Upper lobe of left lung (tissue), 4 donors: ENCODE results near the gene UBL7.

Source experiments
- POLR2AphosphoS5 ChIP-seq, 2 donors: sonication (generic); formaldehyde crosslinking; IDR thresholded peaks; one replicate each; pipeline ENCODE4 v1.5.1; 2017; ENCODE audit warnings: antibody characterized with exemption in 2 of 2
- TF ChIP-seq, protein P1 (sequence below), 6 experiments: fragments of 450-650 bp in 4 of 6; fragments of 200-600 bp in 2 of 6; sonication (generic) in 2 of 6; IDR thresholded peaks; one replicate each; pipeline ENCODE4 v1.5.1; 2016 to 2019; ENCODE audit warnings: antibody characterized with exemption in 6 of 6

DNA sequence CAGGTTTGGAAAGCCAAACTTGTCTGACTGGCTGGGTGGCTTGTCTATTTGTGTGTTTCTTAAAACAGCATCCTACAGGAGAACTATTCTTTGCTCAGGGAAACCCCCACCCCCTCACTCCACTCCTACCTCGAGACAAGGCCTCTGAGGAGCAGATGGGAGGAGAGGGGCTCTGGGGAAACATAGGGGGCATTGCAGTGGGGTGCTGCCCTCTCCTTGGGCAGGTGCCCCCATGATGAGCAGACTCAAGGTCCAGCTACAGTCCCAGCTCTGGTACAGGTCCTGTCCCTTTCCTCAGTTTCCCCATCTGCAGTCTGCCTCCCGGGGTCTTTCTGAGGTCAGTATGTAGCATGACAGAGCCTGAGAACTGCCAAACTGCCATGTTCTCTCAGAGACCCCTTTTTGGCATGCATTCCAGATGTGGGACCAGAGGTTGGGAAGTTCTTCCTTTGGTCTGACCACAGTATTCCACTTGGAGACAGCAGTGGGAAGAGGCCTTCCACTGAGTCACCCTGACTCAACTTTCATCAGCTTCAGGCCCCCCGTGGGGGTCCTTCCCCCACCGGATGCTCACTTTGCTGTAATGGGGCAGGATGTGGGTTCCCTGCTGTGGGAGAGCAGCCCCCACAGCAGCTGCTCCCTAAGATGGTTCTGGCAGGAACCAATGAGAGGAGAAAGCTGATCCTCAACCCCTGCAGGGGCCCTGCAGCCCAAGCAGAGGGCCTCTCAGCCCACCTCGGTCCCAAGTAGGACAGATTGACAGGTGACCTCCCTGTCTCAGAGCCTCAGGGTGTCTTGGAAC, 61.2 kb downstream of the UBL7 start:
- TF ChIP-seq, protein P1, sequence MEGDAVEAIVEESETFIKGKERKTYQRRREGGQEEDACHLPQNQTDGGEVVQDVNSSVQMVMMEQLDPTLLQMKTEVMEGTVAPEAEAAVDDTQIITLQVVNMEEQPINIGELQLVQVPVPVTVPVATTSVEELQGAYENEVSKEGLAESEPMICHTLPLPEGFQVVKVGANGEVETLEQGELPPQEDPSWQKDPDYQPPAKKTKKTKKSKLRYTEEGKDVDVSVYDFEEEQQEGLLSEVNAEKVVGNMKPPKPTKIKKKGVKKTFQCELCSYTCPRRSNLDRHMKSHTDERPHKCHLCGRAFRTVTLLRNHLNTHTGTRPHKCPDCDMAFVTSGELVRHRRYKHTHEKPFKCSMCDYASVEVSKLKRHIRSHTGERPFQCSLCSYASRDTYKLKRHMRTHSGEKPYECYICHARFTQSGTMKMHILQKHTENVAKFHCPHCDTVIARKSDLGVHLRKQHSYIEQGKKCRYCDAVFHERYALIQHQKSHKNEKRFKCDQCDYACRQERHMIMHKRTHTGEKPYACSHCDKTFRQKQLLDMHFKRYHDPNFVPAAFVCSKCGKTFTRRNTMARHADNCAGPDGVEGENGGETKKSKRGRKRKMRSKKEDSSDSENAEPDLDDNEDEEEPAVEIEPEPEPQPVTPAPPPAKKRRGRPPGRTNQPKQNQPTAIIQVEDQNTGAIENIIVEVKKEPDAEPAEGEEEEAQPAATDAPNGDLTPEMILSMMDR (IDR thresholded peaks at IDR 0.05): no peak
- no peak for TF ChIP-seq POLR2AphosphoS5 (IDR thresholded peaks at IDR 0.05)
